Ascending aorta (tissue), 2 donors: ENCODE results near the gene ACTR2. TPM values are rescaled to one million over a fixed set of nuclear protein-coding genes. Genes with fewer than 3 reads are reported as not detected.
"Not testable (repeated sequence)": the region's sequence is repeated elsewhere in the genome, so short reads cannot be mapped to it uniquely, and the experiment has no call there.

Experiments used
- DNase-seq, 2 donors: peaks; one replicate each; pipeline ENCODE4 v3.0.0-alpha.2; 2019; ENCODE audit warnings: low spot score in 2 of 2
- H3K27ac ChIP-seq, 2 donors: fragments of 200-600 bp; sonication (generic); one replicate each; pipeline ENCODE4 v1.5.1; 2016 to 2017; ENCODE audit warnings: mild to moderate bottlenecking in 1 of 2
- H3K27me3 ChIP-seq: fragments of 200-600 bp; sonication (generic); one replicate; pipeline ENCODE4 v1.5.1; 2017
- H3K36me3 ChIP-seq, 2 donors: fragments of 200-600 bp; sonication (generic); one replicate each; pipeline ENCODE4 v1.5.1; 2016
- H3K4me1 ChIP-seq, 2 donors: fragments of 200-600 bp; sonication (generic); one replicate each; pipeline ENCODE4 v1.5.1; 2016 to 2017; ENCODE audit warnings: mild to moderate bottlenecking in 1 of 2
- H3K4me3 ChIP-seq, 2 donors: fragments of 200-600 bp; sonication (generic); one replicate each; pipeline ENCODE4 v1.5.1; 2016 to 2017; ENCODE audit warnings: mild to moderate bottlenecking in 1 of 2
- H3K9me3 ChIP-seq, 2 donors: fragments of 200-600 bp; sonication (generic); one replicate each; pipeline ENCODE4 v1.5.1; 2016
- CTCF ChIP-seq, 3 experiments: fragments of 200-600 bp in 2 of 3; fragments of 450-650 bp in 1 of 3; sonication (generic) in 2 of 3; IDR thresholded peaks; one replicate each; pipeline ENCODE4 v1.5.1; 2016 to 2019; ENCODE audit warnings: antibody characterized with exemption in 3 of 3, mild to moderate bottlenecking in 1 of 3, moderate library complexity in 1 of 3
- intact Hi-C: fragments of 100-400 bp; cut with DNase I; formaldehyde crosslinking; loops from one replicate; pipeline ENCODE4 v1.15.1; 2023
- total RNA-seq: library from RNA; depleted of rRNA; stranded (reverse); fragments of >200 nt; gene quantifications from one replicate; pipeline ENCODE4 v1.1.0, GENCODE V29; 2016

ACTR2 gene
- total RNA-seq = 78.0 TPM

- no peak for TF ChIP-seq CTCF (IDR thresholded peaks at IDR 0.05)
- peak; percentile 86 to 98 for DNase-seq
- H3K9me3 ChIP-seq = no peaks in the 10 kb centered on the region
- intact Hi-C loops = loop anchor here (1.0 to 5.0 kb wide), 6 partner anchors 73 to 1640 kb away; partner anchors contain the start of genes MDH1, RAB1A and WDPCP
- no peaks in the 10 kb centered on the region for H3K27me3 ChIP-seq
- H3K4me3 ChIP-seq = peak within 1 kb of the TSS; percentile 66 to 100
- H3K4me1 ChIP-seq = peaks cover 3 to 36% of the 10 kb centered on the region in 2 donors
- H3K36me3 ChIP-seq = no peaks in the 10 kb centered on the region
- peak within 1 kb of the TSS; percentile 89 to 100 for H3K27ac ChIP-seq
Observed at GRCh38 chr2:65227456-65228262, at the start of gene ACTR2. ACTR2 (plus strand) TSS chr2:65227831; CDS start chr2:65227910, 79 bp downstream.

GRCh38 chr2:65182570-65182969 lies 45.1 kb upstream of the ACTR2 start:
- H3K4me3 ChIP-seq = no peak overlapping the region
- no peak for DNase-seq
- no peaks in the 10 kb centered on the region for H3K9me3 ChIP-seq
- H3K27ac ChIP-seq = no peak overlapping the region
- peaks cover 0 to 3% of the 10 kb centered on the region in 2 donors for H3K4me1 ChIP-seq
- TF ChIP-seq CTCF (IDR thresholded peaks at IDR 0.05) = no peak
- H3K27me3 ChIP-seq = no peaks in the 10 kb centered on the region
- intact Hi-C loops = no loop called here
- H3K36me3 ChIP-seq = no peaks in the 10 kb centered on the region

GRCh38 chr2:65183406-65183805 lies 44.2 kb upstream of the ACTR2 start:
- H3K27me3 ChIP-seq, H3K27ac ChIP-seq, H3K4me1 ChIP-seq, H3K36me3 ChIP-seq, DNase-seq, H3K9me3 ChIP-seq, H3K4me3 ChIP-seq, intact Hi-C loops: not testable (repeated sequence)

- no peak for DNase-seq
- intact Hi-C loops = loop anchor here (5.0 kb wide), 1 partner anchor 268 kb away; no protein-coding TSS in a partner anchor
- no peak for TF ChIP-seq CTCF (IDR thresholded peaks at IDR 0.05)
Observed at GRCh38 chr2:65185012-65185411, 42.6 kb upstream of the ACTR2 start.

GRCh38 chr2:65186093-65186868 lies 41.4 kb upstream of the ACTR2 start:
- intact Hi-C loops = loop anchor here (2.0 to 5.0 kb wide), 2 partner anchors 121 to 269 kb away; no protein-coding TSS in a partner anchor
- no peaks in the 10 kb centered on the region for H3K9me3 ChIP-seq
- H3K27ac ChIP-seq = no peak overlapping the region
- DNase-seq = no peak
- no peak overlapping the region for H3K4me3 ChIP-seq
- H3K36me3 ChIP-seq = no peaks in the 10 kb centered on the region
- no peaks in the 10 kb centered on the region for H3K27me3 ChIP-seq
- peaks cover 0 to 3% of the 10 kb centered on the region in 2 donors for H3K4me1 ChIP-seq
- no peak for TF ChIP-seq CTCF (IDR thresholded peaks at IDR 0.05)

More at GRCh38 chr2:65185012-65185411, 42.6 kb upstream of the ACTR2 start:
- no peaks in the 10 kb centered on the region for H3K27me3 ChIP-seq
- peaks cover 0 to 3% of the 10 kb centered on the region in 2 donors for H3K4me1 ChIP-seq
- H3K4me3 ChIP-seq = no peak overlapping the region
- H3K27ac ChIP-seq = no peak overlapping the region
- no peaks in the 10 kb centered on the region for H3K9me3 ChIP-seq
- H3K36me3 ChIP-seq = no peaks in the 10 kb centered on the region
